Thyroid gland (tissue), 4 donors: ENCODE results near the gene GTF3C2. TPM values are rescaled to one million over a fixed set of nuclear protein-coding genes. Genes with fewer than 3 reads are reported as not detected.

ENCODE experiments used
- DNase-seq, 2 donors: peaks; one replicate each; pipeline ENCODE4 v3.0.0-alpha.2; 2019
- H3K27ac ChIP-seq, 3 donors: fragments of 200-600 bp; sonication (generic); 1 replicate in 2 of 3; 2 replicates in 1 of 3; pipeline ENCODE4 v1.5.1; 2016 to 2019; ENCODE audit warnings: mild to moderate bottlenecking in 1 of 3, moderate library complexity in 1 of 3
- H3K27me3 ChIP-seq: fragments of 200-600 bp; sonication (generic); one replicate; pipeline ENCODE4 v1.5.1; 2019
- H3K36me3 ChIP-seq, 2 donors: fragments of 200-600 bp; sonication (generic); one replicate each; pipeline ENCODE4 v1.5.1; 2016 to 2019
- H3K4me1 ChIP-seq, 2 donors: fragments of 200-600 bp; sonication (generic); one replicate each; pipeline ENCODE4 v1.5.1; 2017 to 2019
- H3K4me3 ChIP-seq, 3 donors: fragments of 200-600 bp; sonication (generic); replicated peaks in 1 of 3; 1 replicate in 2 of 3; 2 replicates in 1 of 3; pipeline ENCODE4 v1.5.1; 2016; ENCODE audit warnings: mild to moderate bottlenecking in 1 of 3
- H3K9me3 ChIP-seq: fragments of 200-600 bp; sonication (generic); one replicate; pipeline ENCODE4 v1.5.1; 2017
- POLR2A ChIP-seq, 2 donors: fragments of 450-650 bp; IDR thresholded peaks; one replicate each; pipeline ENCODE4 v1.6.1; 2017; ENCODE audit warnings: antibody characterized with exemption in 2 of 2, mild to moderate bottlenecking in 2 of 2, moderate library complexity in 1 of 2
- WGBS, 2 donors: methylation state at CpG; one replicate each; pipeline ENCODE4 v1.1.5; 2017; 5-methylcytosine and 5-hydroxymethylcytosine counted together
- intact Hi-C: fragments of 100-400 bp; cut with DNase I; formaldehyde crosslinking; loops from one replicate; pipeline ENCODE4 v1.15.1; 2023
- total RNA-seq, 4 donors: library from RNA; depleted of rRNA; stranded (reverse); fragments of >200 nt; gene quantifications; one replicate each; pipeline ENCODE4 v1.2.3, GENCODE V29; 2016
- TF ChIP-seq, protein P1 (sequence below), 6 experiments: fragments of 200-600 bp in 3 of 6; fragments of 450-650 bp in 3 of 6; sonication (generic) in 3 of 6; IDR thresholded peaks; one replicate each; pipeline ENCODE4 v1.5.1; 2016 to 2019; ENCODE audit warnings: antibody characterized with exemption in 6 of 6, mild to moderate bottlenecking in 2 of 6, inconsistent platforms in 1 of 6, moderate library complexity in 1 of 6

Gene GTF3C2
- total RNA-seq, 4 donors from 2014 or later, result 44.7 to 86.6 (median 51.8) TPM

DNA sequence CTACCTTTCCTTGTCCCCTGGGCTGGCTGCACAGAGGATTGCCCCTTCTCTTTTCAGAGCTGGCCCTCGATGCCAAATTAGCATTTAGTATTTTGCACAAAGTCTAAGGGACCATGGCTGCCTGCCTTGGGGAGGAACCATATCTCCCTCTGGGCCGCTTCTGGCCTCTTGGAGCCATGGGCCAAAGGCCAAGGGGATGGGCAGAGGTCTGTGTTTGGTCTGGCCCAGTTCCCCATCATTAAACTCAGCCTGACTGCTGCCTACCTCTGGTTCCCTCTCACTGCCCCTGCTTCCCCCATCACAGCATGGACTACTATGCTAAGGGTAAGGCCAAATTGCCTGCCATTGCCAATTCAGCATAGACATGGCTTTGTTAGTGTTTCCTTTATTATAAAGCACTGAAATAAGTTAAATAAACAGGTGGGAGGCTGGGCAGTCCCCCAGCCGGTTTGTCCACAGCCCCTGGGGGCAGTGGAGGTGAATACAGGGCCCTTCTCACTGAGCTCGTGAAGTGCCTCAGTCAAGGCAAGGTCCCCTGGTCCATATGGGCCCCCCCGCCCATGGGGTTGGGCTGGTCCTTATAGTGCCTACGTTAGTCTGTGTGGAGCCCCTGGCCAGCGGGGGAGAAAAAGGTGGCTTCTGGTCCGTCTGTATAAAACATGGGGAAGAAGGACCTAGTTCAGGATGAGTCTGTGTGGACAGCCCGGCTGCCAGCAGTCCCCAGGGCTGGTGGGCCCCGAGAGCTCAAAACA lies 20.5 kb upstream of the GTF3C2 start:
- H3K27me3 ChIP-seq, result no peaks in the 10 kb centered on the region
- intact Hi-C loops, result no loop called here
- no peaks in the 10 kb centered on the region for H3K9me3 ChIP-seq
- peaks cover 49 to 58% of the 10 kb centered on the region in 2 donors for H3K36me3 ChIP-seq
- TF ChIP-seq, protein P1, sequence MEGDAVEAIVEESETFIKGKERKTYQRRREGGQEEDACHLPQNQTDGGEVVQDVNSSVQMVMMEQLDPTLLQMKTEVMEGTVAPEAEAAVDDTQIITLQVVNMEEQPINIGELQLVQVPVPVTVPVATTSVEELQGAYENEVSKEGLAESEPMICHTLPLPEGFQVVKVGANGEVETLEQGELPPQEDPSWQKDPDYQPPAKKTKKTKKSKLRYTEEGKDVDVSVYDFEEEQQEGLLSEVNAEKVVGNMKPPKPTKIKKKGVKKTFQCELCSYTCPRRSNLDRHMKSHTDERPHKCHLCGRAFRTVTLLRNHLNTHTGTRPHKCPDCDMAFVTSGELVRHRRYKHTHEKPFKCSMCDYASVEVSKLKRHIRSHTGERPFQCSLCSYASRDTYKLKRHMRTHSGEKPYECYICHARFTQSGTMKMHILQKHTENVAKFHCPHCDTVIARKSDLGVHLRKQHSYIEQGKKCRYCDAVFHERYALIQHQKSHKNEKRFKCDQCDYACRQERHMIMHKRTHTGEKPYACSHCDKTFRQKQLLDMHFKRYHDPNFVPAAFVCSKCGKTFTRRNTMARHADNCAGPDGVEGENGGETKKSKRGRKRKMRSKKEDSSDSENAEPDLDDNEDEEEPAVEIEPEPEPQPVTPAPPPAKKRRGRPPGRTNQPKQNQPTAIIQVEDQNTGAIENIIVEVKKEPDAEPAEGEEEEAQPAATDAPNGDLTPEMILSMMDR (IDR thresholded peaks at IDR 0.05), result no peak
- TF ChIP-seq POLR2A (IDR thresholded peaks at IDR 0.05), result no peak
- no peak overlapping the region for H3K27ac ChIP-seq
- 61 to 76% methylated on average over 3 to 10 of the region's 10 CpGs for WGBS, 2 donors
- peaks cover 13 to 35% of the 10 kb centered on the region in 2 donors for H3K4me1 ChIP-seq
- no peak overlapping the region for H3K4me3 ChIP-seq
- DNase-seq, result no peak

DNA sequence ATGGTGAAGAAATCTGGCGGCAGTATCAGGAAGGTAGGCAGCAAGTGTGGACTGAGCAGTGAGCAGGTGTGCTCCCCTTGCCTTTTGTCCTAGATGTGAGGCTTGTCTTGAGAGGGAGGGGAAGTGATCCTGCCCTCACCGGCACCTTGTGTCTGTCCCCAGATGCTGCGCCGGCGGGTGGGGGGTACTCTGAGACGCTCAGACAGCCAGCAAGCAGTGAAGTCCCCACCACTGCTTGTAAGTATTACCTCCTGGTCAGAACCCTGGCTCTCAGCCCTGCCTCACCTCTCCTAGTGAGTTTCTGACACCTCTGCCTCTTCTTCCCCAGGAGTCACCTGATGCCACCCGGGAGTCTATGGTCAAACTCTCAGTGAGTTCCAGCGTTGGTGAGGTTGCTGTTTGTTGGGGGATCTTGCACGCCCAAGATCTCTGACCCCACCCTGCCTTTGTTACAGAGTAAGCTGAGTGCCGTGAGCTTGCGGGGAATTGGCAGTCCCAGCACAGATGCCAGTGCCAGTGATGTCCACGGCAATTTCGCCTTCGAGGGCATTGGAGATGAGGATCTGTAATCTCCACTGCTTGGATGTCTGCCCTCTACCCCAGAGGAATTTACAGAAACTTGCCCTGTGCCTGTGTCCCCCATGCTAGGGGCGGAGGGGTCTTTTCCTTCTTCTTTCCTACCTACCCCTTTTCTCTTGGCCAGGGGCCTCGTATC lies 19.7 kb upstream of the GTF3C2 start:
- peaks cover 21 to 40% of the 10 kb centered on the region in 2 donors for H3K4me1 ChIP-seq
- 90 to 93% methylated on average over 16 of the region's 16 CpGs for WGBS, 2 donors
- no peaks in the 10 kb centered on the region for H3K27me3 ChIP-seq
- no peak for TF ChIP-seq POLR2A (IDR thresholded peaks at IDR 0.05)
- TF ChIP-seq, protein P1 (IDR thresholded peaks at IDR 0.05), result no peak
- no peak overlapping the region for H3K4me3 ChIP-seq
- intact Hi-C loops, result no loop called here
- H3K27ac ChIP-seq, result no peak overlapping the region
- no peak for DNase-seq
- peaks cover 49 to 52% of the 10 kb centered on the region in 2 donors for H3K36me3 ChIP-seq
- H3K9me3 ChIP-seq, result no peaks in the 10 kb centered on the region

- H3K9me3 ChIP-seq, result no peaks in the 10 kb centered on the region
- intact Hi-C loops, result no loop called here
- no peak for DNase-seq
- no peak overlapping the region for H3K27ac ChIP-seq
- H3K36me3 ChIP-seq, result peaks cover 49 to 52% of the 10 kb centered on the region in 2 donors
- no peaks in the 10 kb centered on the region for H3K27me3 ChIP-seq
- 95 to 98% methylated on average over 9 to 16 of the region's 20 CpGs for WGBS, 2 donors
- peaks cover 23 to 35% of the 10 kb centered on the region in 2 donors for H3K4me1 ChIP-seq
- TF ChIP-seq, protein P1 (IDR thresholded peaks at IDR 0.05), result no peak
- TF ChIP-seq POLR2A (IDR thresholded peaks at IDR 0.05), result no peak
- no peak overlapping the region for H3K4me3 ChIP-seq
These were observed 19.0 kb upstream of the GTF3C2 start for GRCh38 chr2:27375513-27376099.

- Histone ChIP-seq H3K4me1 (peaks cover 18 to 30% of the 10 kb centered on the region in 2 donors), H3K27ac (no peak overlapping the region), H3K9me3 (no peaks in the 10 kb centered on the region), H3K4me3 (no peak overlapping the region), H3K27me3 (no peaks in the 10 kb centered on the region), H3K36me3 (peaks cover 49 to 52% of the 10 kb centered on the region in 2 donors)
- TF ChIP-seq, protein P1 (IDR thresholded peaks at IDR 0.05), result no peak
- TF ChIP-seq POLR2A (IDR thresholded peaks at IDR 0.05), result no peak
- no peak for DNase-seq
- intact Hi-C loops, result no loop called here
- WGBS, 2 donors, result 87 to 96% methylated on average over 5 of the region's 5 CpGs
These were observed 17.0 kb upstream of the GTF3C2 start for GRCh38 chr2:27373567-27373966.
